NT2/D1 (cell line): ENCODE measurements around the gene IRX1.

Experiments used
- SUZ12 ChIP-seq: IDR thresholded peaks from 2 replicates; pipeline ENCODE4 v1.6.1; 2011; ENCODE audit not compliant: insufficient read length, insufficient read depth; ENCODE audit errors: extremely low read depth
- YY1 ChIP-seq: IDR thresholded peaks from 2 replicates; pipeline ENCODE4 v1.6.1; 2011; ENCODE audit not compliant: insufficient read length, insufficient read depth

DNA sequence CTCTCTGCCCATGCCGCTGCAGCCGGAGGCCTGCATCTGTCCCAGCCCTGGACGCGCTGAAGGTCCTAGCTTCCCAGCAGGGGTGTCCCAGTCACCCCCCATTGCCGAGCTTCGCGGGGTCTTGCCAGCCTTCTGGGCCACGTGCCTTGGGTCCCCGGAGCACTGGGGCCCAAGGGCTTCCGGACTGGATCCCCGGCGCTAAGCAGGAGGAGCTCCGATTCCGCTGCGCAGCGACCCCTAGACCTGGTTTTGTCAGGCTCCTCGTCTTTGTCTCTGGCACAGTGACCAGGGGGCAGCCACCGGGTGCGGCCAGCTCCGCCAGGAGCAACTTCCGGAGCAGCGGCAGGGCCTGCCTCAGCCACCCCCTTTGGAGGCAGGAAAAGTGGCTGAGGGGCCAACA, 3.3 kb upstream of the IRX1 start:
- no peak for TF ChIP-seq SUZ12
- TF ChIP-seq YY1, result no peak
